NCI-H345 treated with DMSO at 0.1 percent for 48 hours (cell line): Measurements from ENCODE around the gene MOB3B.
"Not testable (repeated sequence)": the region's sequence is repeated elsewhere in the genome, so short reads cannot be mapped to it uniquely, and the experiment has no call there.

Experiments used
- DNase-seq: peaks from one replicate; lab custom pipeline; 2025; ENCODE audit not compliant: unreplicated experiment; lab: John Stamatoyannopoulos, UW

MOB3B gene

DNA sequence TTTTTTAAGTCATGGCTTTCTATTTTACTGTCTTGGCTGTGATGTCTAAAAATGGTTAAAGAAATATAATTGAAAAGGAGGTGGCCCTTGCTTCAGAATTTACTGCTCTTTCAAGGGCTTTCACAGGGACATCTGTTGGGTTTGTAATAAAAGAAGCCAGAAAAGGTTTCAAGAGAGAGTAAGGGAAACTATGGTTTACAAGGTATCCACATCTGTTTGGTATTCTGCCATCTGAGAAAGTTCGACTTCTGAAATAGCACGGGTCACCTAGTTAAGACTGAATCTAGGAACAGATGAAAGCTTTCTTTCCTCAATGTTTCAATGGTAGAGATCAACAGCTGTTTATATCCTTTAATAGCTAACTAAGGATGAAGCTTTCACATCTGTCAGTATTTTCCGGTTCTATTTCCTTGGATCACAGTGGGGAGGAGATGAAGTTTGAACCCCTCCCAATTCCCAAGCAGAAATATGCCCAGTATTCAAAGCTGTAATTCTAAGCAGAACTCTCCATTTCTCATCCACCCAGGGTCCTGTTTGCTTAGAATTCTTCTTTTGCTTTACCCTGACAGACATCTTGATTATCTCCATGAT is 78.3 kb downstream of the MOB3B start:
- no peak for DNase-seq

GRCh38 chr9:27450752-27451151 is 78.9 kb downstream of the MOB3B start:
- no peak for DNase-seq

GRCh38 chr9:27448356-27448755 is 81.3 kb downstream of the MOB3B start:
- DNase-seq = not testable (repeated sequence)

DNA sequence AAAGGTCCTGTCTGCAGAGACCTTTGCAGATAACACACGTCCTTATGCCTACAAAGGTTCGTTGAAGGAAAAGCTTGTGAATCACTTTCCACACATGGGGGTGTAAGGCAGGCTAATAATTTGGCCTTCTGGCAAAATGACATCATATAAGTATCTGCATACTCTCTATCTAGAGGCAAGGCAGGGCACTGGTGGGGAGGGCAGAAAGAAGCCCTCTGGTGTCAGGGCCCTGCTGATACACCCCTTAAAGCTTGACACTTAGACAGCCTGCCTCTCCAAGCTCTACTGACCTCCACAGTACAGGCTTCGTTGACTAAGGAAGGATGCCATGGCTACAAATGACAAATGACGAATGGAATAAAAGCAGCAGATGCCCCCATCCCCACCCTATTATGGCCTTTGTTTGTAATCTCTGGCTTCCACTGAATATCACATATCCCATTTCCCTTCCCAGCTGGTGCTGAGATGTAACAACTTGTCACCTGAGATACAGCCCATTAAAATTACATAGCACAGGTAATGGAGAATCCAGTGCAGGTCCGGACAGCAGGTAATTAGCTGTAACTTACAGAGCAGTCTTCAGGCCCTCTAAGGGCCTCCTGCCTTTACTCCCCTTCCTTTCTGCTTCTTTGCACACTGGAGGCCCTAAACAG is 82.5 kb downstream of the MOB3B start:
- DNase-seq = no peak

DNA sequence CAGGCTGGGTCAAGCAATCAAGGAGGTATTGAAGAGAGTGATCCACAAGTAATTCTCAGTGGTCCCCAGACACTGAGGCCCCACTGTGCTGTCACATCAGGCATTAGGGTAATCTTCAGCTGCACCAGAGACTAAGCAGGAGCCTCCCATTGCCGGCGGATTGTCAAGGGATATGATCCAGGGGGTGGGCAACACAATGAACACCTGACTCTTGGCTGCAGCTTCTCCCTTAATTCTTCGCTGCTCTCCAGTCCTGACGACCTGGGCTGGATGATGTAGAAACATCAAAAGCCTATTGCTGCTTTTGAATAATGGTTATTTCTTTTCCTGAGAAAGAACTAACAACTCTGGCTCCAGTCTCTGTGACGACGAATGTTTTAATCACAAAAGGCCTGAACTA is 83.9 kb downstream of the MOB3B start:
- DNase-seq = no peak

DNA sequence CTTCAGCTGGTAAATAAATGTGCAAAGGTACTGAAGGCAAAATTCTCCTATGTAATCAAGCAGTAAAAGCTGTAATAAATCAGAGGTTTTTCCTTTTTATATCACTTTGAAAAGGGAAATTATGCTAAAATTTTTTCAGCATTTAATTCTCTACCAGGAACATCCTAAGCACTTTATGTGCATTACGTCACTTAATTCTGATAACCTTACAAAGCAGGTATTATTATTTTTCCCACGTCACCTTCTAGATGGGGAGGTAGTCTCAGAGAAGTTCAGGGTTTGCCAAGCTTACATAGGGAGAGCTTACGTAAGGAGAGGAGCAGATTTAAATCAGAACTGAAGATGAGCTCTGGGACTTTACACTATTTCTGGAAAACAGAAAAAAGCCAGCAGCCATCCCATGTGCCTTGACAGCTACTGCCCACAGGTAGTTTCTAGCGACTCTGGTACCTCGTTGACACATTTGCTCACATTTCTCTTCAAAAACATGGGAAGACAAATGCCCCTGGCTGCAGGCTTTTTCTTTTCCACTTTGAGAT is 84.5 kb downstream of the MOB3B start:
- no peak for DNase-seq

- no peak for DNase-seq
Measured at GRCh38 chr9:27442464-27442863, 87.2 kb downstream of the MOB3B start.

DNA sequence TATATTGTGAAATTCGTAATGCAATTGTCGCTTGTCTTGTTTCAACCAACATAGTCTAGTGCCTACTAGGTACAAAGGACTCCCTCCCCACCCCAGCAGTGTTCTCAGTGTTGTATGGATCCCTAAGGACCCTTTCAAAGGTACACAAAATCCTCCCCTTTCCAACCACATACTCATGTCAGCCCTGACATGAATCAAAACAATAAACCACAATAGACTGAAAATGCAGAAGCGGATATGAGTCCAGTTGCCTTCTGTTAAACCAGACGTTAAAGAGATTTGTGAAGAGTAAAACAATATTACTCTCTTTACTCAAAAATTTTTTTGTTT is 87.9 kb downstream of the MOB3B start:
- DNase-seq = no peak

DNA sequence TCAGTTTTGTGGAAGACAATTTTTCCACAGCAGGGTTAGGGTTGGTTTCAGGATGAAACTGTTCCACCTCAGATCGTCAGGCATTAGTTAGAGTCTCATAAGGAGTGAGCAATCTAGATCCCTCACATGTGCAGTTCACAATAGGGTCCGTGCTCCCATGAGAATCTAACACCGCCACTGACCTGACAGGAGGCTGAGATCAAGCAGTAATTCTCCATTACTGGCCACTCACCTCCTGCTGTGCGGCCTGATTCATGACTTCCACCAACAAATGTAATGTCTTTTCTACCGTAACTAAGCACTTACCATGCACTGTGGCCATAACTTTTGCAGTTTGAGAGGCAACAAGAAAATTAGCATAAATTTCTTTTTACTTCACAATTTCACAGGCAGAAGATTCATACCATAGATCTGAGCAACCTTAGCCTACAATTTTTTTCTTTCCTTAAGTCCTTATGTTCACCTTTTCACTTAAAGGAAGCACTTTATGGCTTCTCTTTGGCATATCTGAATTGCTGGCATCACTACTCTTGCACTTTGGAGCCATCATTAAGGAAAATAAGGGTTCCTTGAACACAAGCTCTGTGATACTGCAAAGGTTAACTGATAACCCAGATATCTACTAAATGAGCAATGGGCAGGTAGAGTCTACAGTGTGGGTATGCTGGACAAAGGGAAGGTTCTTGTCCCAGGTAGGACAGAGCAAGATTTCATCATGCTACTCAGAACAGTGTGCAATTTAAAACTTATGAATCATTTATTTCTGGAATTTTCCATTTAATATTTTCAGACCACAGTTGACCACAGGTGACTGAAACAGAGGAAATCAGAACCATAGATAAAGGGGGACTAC is 88.5 kb downstream of the MOB3B start:
- DNase-seq = no peak

DNA sequence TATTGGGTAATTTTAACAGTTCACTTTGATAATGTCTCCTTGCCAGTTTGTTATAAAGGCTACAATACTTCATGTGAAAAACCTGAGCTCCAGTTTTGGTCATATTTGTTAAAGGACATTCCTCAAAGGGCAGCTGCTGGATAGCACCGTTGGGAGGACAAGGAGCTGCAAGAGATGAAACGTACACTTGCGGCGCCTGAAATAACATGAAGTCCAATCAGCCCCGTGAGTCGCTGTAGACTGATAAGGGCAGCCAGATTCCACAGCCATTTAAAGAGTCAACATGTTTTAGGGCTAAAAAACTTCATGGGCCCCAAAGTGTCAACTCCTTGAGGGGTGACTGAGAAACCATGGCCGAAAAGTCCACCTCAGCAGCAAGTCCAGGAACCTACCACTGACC is 91.1 kb downstream of the MOB3B start:
- DNase-seq = no peak

DNA sequence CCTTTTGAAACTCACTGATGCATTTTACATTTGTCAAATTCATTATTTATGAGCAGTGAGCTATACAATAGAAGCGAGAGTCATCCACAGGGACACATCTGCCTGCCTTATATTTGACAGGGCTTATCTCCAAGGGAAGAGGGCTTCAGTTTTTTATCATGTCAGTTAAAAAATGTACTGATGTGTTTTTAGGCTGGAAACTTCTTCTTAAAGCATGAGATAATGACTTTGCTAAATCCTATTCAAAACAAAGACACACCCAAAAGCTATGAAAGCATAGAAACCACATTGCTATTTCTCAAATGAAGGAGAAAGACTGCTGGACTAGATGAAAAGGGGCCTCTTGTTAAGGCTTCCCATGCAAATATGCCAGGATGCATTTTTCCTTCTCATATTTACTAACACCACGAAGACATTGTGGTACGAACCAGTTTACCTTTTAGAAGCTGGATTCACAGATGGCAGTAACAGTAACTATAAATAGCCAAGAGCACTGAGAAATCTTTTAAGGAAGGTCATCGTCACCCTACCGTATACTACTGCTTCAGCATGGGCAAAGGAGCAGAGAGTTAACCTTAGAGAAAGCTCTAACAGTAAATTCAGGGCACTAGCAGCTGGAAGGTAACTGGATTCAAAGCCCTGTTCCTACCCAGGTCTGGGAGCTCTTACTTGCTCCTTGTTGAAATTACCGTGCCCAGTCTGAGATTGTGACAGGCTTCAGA is 91.8 kb downstream of the MOB3B start:
- DNase-seq = peak; percentile 90

DNA sequence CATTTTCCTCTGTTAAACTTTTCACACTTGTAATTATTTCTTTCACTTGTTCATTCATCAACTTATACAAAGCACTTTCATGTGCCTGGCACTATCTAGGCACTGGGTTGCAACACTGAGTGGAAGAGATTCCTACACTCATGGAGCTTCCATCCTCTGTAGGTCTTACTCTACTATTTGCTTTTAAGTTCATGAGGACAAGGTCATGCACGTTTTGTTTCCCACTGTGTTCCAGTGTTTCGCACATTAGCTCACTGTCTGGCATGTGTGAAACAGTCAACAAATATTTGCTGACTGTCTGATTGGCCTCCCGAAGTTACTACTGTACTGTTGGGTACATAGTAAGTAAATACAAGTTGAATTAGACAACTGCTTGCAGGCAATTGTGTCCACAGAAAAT is 93.4 kb downstream of the MOB3B start:
- DNase-seq = peak; percentile 70

- DNase-seq = no peak
Measured at GRCh38 chr9:27433631-27434325, 95.8 kb downstream of the MOB3B start.

GRCh38 chr9:27432308-27432707 is 97.3 kb downstream of the MOB3B start:
- DNase-seq = no peak

GRCh38 chr9:27431543-27432147 is 98.0 kb downstream of the MOB3B start:
- DNase-seq = no peak

DNA sequence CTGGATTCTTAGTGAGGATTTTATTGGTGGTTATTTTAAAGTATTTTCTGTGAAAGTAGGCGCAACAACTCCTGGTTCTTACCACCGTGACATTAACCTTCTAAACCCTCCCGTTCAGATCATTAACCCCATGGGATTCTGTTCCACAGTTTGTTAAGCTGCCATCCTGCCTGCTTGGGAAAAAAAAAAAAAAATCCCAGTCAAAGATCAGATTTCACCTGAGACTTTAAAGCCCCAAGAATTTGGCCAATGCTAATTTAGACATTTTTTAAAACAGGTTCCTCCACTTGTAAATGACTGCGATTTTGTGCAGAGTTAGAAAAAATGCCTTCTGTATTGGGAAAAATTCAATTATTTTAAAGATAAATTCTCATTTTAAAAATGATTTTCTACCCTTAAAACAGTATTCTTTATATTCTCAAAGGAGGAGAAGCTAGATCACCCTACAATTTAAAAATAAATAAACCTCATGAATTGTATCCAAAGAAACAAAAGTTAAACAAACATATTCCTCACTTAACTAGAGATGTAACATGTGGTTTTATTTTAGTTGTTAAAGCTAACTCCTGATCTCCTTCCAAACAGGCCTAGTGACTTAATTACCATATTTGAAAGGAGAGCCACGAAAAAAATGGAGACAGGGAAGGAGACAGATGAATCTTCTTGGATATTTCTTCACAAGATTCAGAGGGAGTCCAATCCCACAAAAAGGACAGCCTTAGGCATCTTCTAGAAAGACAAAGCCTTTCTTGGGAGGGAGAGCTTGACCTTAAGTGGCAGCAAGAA is 98.7 kb downstream of the MOB3B start:
- no peak for DNase-seq

- no peak for DNase-seq
Measured at GRCh38 chr9:27429917-27430316, 99.7 kb downstream of the MOB3B start.

DNA sequence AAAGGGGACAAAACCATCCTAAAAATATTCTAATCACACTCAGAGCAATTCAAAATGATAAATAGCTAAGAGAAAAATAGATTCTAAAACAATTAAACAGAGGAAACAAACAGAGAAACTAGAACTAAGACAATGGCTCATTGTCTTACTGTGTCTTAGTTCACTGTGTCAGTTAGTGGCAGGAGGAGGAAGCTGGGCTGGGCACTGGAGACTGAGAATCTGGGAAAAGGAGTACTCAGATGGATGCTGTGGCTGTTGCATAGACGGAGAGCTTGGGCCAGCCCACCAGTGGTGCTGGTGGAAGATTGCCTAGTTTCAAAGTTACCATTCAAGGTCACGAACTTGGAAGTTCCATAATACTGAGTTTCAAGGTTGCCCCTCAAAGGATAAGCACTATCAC is 100.2 kb downstream of the MOB3B start:
- DNase-seq = no peak

DNA sequence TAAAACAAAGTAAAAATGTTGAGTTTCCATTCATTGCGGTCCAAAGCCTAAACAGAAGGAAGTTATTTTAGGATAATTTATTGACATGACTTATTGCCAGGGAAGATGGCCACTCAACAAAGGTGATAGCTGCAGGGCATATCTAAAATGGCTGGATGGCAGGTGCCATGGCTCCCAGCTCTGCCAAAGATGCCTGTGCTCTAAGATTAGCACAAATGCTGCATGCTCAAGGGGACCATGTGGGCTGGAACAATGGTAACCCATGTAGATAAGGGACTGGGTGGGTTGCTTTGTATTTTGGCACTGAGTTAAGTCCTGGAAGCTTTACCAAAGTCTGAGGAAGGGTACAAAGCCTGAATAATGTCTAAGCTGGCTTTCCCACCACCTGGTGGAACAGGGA is 101.1 kb downstream of the MOB3B start:
- no peak for DNase-seq

- DNase-seq = peak; percentile 67
Measured at GRCh38 chr9:27427272-27427643, 102.4 kb downstream of the MOB3B start.
